Activated T-helper 1 cell treated with anti-CD3 and anti-CD28 coated beads, Interleukin-2, amount 50 U/mL, for 16 hours (primary cell): Measurements from ENCODE around the gene PCSK2.

Source experiments
- DNase-seq, 2 donors: peaks; one replicate each; pipeline ENCODE4 v3.0.0-alpha.2; 2020; ENCODE audit warnings: low read depth in 1 of 2, low spot score in 1 of 2

PCSK2 gene

DNA sequence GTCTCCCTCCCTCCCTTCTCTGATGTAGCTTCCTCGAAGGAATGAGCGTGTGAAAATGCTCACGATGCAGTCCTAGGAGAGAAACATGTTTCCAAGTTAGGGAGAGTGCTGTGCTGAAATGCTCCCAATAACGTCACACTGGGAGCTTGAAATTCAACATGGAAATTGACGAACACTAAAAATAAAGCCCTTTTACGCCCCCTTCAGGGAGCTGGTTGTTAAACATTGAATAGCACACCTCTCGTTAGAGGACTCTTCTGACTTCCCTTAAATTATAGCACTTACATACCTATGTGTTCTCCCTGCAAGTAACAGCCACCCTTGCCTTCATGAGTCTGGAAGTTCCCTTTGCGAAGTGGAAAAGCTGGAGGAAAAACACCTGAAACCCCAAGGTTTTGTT lies 215.7 kb downstream of the PCSK2 start:
- DNase-seq = no peak

DNA sequence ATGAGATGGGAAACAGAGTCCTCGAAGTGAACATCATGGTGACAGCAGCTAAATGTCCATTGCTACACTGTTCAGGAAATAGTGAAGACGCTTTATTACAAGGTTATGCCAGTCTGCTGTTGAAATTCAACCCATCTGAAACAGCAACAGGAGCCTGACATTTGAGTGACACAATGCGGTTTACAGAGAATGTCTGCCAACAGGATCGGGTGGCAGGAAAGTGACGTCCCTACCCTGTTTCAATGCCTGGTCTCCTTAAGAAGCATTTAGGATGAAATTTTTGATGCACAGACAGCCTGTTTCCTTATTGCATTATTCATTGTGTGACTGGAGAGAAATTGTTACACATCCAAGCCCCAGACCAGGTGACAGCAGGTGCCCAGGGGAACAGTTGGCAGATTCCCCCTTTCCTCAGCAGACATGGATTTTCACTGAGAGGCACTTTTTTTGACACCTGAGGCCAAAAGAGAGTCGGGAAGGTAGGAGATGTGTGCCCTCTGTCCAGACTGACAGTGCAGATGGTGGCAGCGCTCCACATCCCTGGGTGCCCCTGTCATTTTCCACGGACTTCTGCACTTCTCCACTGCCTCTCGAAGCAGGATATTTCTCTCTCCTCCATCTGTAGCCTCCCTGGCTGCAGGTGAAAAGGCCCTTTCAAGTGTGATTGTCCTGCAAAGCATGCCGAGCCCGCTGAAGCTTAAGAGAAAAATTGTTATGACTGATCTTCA lies 216.5 kb downstream of the PCSK2 start:
- no peak for DNase-seq

DNA sequence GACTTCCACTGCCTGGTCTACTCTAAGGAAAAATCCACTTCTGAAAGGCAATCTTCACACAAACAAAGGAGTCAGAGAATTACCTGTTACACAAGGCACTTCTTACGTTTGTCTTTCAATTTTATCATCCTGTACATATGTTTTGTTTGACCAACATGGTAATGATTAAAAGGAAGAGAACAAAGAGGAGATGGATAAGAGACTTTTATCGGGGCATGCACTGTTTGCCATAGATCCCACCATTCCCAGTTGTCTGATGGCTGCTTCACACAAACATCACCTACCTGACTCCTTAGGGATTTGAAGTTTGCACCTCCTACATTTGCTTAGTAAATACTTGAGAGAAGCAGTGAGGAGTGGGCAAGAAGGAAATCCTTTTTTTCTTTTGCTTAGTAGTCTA lies 217.3 kb downstream of the PCSK2 start:
- no peak for DNase-seq

DNA sequence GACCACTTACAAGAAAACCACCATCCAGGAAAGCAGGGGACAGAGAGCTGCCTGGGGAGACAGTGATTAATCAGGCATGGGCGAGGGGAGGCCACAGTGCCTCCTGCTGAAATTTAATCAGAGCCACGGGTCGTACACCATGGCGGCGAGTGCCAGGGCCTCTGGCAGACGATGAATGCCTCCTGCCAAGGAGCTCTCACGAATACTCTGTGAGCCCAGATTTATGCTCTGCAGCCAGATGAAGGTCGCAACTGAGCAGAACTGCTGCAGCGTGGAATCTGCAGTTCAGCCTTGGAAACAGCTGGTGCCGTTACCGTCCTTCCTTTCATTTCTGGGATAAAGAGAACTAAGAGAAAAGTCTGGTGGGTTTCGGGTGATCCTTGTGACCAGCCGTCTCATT lies 218.7 kb downstream of the PCSK2 start:
- no peak for DNase-seq

DNA sequence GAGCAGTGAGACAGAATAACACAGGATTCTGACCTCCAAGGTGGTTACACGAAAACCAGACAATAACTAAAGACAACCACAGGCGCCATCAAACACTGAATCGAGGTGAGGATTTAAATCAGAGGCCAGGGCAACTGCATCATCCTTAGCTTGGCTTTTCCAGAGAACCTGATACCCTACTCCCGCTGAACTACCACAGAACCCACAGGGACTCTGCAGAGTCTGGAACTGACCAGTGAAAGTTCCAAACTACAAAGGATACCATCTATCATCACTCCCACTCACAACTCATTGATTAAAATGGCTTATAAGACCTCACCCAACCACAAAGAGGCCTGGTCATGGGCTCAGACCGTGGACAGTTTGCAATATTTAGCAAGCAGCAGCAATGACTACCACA lies 219.3 kb downstream of the PCSK2 start:
- no peak for DNase-seq

DNA sequence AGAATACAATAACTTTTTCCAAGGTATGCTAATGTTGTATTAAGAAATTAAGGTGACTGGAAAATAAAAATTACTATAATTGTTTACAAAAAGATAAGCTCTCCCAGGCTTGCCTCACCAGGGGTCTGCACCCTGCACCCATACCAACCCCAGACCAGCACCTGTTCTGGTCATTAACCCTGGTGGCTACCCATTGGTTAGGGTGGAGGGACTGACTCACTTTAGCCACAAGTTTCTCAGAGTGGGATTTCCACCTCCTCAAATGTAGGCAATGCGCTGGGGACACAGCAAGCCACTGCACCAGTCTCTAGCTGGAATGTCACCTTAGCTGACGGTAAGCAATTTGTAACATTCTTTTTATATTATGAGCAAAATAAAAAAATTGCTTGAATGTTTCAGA lies 221.2 kb downstream of the PCSK2 start:
- no peak for DNase-seq

DNA sequence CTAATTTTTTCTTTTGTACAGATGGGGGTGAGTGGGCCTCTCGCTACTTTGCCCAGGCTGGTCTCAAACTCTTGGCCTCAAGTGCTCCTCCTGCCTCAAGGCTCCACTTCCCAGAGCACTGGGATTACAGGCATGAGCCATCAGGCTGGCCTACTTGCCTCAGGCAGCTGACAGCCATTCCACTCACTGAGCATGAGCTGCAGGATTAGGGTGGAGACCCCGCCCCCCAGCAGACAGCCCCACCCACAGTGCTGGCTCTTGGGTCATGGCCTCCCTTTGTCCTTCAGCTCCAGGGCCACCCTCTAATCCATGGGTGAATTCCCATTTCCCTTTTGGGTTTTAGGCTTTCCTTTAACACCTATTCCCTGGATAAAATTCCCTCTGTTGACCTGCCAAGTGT lies 222.2 kb downstream of the PCSK2 start:
- no peak for DNase-seq

DNA sequence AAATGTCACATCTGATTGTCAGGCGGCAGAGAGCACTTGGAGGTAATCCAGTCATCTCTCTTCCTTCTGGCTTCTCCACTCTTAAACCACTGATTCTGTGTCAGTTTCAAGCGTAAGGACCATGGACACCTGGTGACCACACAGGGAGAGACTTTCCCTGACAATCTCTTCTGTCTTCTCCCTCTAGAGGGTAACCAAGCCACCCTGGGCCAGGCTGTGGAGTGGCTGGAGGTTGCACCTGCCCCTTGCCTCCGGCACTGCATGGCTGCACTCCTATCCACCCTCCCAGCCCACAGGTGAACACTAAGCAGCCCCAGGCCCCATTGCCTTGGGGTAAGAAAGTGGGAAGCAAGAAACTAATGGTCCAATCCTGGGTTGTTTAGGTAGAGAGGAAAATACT lies 225.6 kb downstream of the PCSK2 start:
- no peak for DNase-seq

DNA sequence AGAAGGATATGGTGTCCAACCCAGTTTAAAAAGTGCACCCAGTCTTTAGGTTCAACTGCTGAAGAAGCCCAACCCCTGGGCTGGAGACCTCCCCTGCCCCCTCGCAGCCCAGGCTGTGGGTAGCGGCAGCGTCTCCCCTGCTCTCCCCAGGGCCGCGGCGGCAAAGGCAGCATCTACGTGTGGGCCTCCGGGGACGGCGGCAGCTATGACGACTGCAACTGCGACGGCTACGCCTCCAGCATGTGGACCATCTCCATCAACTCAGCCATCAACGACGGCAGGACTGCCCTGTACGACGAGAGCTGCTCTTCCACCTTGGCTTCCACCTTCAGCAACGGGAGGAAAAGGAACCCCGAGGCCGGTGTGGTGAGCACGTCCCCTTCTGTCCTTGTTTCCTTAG lies 226.8 kb downstream of the PCSK2 start:
- no peak for DNase-seq

DNA sequence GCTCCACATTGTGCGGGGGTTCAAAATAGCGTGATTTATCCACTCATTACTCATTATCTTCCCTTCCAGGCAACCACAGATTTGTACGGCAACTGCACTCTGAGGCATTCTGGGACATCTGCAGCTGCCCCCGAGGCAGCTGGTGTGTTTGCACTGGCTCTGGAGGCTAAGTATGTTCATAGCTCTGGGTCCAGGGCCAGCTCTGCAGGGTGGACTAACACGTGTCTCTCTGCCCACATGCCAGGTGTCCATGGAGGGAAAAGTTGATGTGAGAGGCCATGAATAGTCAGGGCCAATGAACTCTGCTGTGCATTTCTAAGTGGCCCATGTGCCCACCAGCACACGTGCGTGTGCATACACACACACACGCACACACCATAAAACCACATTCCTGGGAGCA lies 229.4 kb downstream of the PCSK2 start:
- DNase-seq = no peak

DNA sequence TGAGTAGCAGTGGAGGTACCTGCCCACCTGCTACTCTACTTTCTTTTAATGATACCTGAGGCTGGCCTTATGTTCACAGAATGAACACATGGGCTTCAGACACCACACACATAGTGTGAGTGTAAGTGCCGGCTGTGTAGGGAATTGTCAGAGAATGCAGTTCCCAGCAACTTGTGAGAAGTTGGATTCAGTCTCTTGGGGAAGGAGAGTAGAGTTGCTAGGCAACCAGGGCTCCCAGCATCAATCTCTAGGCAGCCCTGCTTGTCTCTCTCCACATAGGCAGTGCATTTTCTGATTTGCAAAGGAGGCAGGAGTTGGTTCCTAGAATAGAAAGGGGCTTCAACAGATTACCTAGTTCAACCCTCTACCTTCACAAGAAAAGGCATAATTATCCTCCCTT lies 230.2 kb downstream of the PCSK2 start:
- no peak for DNase-seq

DNA sequence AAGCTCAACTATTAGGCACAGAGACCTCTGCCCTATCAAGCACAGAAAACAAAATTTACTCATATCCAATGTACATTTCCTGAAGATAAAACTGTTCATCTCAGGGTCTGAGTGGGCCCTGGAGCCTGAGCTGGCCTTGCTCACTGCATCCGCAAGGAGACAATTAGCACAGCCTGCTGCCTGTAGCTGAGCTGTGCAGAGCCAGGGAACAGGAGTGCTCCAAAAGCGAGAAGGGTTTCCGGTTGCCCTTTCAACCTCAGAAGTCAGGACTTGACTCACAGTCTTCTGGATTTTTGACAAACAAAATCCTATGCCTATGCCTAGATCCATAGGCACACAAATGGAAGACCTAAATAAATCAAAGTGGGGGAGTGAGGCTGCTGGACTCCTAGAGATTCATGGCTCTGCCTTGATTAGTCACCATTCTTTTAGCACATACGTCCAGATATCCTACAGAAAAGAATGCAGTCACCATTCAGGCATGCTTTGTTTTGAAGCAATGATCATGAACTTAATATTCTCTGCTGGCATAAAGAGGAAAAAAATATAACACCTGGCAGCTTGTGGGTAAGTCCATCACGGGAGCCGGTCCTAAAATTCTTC lies 230.8 kb downstream of the PCSK2 start:
- DNase-seq = no peak

DNA sequence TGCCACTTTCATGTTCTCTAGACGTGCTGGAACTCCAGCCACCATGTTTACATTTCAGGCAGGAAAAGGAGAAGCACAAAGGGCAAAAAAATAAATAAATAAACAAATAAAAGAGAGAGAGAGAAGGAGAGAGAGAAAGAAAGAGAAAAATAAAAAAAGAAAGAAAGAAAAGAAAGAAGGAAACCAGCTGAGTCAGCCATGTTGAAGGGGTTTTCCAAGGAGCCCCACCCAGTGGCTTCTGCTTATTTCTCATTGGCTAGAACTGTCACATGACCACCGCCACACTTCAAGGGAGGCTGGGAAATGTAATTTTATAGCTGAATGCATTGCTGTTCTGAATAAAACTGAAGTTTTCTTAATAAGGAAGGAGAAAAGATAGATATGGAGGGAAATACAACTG lies 233.3 kb downstream of the PCSK2 start:
- no peak for DNase-seq

DNA sequence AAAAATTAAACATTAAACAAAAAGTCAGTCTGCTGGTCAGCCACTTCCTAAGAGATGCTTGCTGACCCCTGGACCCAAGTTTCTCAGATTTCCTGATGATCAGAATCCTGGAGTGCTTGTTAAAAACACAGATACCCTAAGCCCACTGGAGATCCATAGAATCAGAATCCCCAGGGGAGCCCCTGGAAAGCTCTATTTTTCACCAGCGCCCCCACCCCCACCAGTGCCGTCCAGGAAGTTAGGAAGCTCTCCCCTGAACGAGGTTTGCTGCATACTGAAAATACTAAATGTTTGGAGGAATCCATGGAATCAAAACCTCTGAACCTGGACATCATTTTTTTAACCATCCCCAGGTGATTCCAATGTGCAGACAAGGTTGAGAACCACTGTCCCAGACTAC lies 235.1 kb downstream of the PCSK2 start:
- no peak for DNase-seq

DNA sequence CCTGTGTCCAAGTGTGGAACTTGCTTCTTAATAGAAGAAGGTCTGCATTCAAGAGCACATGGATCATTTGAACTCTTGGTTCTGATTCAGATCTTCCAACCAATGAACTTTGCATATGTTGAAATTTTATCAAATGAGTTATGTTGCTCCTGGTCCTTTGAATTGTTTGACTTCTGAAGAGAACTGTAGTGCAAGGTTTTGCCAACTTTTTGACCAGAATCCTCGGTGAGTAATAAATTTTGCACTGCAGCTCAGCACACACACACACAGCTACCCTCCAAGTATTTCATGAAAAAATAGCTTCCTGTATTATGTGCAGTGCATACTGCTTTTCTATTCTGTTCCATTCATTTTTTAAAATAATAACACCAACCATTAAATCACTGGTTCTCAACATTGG lies 236.9 kb downstream of the PCSK2 start:
- no peak for DNase-seq

DNA sequence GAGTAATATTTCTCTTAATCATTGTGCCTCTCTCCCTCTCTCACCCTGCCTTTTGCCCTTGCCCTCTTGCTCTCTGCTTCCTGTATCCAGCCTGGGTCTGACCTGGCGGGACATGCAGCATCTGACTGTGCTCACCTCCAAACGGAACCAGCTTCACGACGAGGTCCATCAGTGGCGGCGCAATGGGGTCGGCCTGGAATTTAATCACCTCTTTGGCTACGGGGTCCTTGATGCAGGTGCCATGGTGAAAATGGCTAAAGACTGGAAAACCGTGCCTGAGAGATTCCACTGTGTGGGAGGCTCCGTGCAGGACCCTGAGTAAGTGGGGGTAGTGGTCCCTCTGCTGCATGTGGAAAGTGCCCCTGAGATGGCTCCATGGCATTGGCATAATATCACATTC lies 238.4 kb downstream of the PCSK2 start:
- no peak for DNase-seq

DNA sequence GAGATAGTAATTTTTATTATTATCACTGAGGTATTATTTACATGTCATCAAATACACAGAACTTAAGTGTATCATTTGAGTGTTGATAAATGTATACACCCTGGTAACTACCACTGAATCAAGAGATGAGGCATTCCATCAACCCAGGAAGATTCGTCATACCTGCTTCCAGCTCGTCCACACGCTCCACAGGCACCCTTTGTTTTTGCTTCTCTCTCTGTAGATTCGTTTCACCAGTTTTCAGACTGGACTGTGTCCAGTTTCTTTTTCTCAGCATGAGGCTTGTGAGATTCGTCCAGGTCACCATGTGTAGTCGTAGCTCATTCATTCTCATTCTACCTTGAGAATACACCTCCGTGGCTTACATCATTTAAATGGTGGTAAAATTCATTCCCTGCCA lies 239.8 kb downstream of the PCSK2 start:
- no peak for DNase-seq

DNA sequence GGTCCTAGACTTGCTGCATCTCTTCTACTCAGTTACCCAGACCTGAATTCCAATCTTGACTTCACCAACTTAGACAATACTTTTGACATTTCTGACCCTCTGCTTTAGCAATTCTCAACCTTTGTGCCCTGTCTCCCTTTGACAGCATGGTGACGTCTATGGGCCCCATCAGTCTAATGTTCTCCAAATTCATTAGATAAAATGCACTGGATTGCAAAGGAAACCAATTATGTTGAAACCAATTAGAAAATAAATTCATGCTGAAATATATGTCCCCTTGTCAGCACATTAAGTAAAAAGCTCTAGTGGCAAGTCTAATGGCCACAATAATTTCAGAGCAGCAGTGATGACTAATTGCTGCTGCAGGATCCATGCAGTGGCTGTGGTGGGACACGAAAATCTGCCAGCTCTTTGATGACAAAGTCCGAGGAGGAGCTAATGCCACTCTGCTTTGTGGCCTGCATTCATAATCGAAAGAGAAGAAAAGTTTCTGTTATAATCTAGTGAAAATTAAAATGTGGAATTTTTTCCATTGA lies 240.3 kb downstream of the PCSK2 start:
- DNase-seq = no peak

DNA sequence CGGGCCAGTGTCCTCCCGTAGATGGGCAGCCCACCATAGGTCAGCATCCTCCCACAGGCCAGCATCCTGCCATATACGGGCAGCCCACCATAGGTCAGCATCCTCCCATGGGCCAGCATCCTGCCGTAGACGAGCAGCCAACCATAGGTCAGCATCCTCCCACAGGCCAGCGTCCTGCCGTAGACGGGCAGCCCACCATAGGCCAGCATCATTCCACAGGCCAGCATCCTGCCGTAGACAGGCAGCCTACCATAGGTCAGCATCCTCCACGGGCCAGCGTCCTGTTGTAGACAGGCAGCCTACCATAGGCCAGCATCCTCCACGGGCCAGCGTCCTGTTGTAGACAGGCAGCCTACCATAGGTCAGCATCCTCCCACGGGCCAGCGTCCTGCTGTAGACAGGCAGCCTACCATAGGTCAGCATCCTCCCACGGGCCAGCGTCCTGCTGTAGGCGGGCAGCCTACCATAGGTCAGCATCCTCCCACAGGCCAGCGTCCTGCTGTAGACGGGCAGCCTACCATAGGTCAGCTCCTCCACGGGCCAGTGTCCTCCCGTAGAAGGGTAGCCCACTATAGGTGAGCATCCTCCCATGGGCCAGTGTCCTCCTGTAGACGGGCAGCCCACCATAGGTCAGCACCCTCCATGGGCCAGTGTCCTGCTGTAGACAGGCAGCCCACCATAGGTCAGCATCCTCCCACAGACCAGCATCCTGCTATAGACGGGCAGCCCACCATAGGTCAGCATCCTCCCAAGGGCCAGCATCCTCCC lies 241.4 kb downstream of the PCSK2 start:
- DNase-seq = no peak

DNA sequence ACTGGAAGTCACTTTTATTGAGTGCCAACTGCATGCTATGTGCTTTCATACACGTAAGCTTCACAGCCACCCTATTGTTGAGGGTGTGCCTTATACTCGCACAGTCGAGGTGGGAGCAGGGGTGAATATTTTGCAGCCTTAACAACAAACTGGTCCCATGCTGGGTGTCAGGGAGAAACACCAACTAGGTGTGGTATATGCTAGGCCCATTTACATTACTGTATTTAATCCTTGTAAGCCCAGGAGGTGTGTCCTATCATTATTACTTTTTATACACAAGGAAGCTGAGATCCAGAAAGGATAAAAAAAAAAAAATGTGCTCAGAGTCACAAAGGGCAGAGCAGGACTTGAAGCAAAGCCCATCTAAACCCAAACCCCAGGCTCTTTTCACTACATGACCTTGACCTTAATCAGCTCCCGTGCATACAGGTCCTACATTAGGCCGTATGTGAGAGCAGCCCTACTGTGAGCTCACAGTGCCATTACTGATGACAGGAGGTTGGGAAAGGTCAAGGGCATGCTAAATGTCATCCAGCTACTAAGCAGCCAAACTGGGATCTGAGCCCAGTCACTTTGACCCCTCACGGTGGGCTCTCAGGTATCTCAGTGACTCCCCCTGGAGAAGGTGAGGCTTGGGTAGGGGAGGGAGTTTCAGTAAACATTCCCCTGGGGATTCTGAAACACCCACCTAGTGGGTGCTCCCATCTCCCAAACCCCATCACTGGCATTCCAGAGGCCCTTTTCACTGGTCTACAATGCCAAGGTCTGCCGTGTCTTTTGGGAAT lies 242.6 kb downstream of the PCSK2 start:
- DNase-seq = no peak

DNA sequence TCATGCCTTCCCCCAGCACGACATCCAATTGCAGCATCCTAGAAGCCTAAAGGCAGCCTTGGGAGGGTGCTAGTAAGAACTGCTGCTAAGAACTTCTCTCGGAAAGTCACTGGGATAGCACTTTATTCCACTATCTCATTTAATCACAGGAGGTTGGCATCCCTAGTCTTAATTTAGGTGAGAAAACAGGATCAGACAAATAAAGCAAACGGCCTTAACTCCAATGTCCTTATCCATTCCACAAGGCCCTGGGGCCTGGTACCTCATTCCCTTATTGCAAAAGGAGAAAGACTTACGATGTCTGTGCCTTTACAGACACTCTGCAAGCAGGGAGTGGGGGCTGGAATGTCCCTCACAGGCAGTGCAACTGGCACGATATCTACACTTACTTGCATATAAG lies 243.7 kb downstream of the PCSK2 start:
- DNase-seq = no peak

DNA sequence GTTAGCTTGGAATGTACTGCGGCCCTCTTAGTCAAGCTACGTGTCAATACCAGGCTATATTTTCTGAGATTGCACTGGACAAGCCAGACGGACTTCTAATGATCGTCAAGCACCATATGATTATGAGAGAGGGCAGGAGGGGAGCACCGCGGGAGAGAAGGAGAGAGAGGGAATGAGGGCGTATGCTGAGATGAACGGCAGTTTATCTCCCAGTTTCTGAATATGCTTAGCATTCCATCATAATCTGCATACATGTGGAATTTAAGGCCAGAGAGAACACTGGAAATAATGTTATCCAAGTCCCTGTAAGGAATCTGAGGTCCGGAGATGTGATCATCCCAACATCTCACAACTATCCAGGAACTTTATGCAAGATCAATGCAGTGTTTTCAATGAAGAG lies 244.1 kb downstream of the PCSK2 start:
- DNase-seq = no peak
